Measurements from ENCODE around the gene JOSD1.

DNA sequence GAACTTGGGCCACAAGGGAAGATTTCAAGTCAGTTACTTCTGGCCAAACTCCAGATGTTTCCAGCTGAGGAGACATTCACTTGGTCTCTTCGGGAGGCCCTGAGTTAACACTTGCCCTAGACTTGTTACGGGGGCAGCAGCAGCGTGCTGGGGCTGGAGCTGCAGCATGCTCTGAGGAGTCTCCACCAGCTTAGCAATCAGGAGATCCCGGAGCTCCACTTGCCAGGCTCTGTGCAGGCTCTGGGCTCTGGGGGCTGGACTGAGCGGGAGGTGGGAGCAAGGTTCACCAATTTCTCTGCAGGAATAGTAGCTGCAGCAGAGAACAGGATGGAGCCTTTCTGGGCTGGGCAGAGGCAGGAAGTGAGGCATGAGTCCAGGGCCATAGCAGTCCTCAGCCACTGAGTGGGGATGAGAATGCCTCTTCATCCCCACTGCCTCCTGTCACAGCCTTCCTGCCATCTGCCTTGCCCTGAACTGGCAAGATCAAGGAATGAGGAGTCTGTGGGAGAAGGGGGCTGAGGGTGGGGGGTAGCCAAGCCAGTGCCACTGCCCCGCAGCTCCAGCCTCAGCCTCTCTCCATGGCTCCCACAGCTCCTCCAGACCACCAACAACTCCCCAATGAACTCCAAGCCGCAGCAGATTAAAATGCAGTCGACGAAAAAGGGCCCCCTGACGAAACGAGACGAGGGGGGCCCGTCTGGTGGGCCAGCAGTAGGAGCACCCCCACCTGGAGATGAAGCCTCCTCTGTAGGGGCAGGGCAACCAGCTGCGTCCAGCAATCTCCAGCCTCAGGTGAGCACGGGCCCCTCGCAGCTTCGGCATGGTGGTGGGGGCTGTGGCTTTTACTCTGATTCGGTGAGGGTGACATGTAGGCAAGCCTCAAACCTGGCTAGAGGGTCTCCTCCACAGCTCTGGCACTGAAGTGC is 28.4 kb upstream of the JOSD1 start:
- TF ChIP-seq, protein P1, sequence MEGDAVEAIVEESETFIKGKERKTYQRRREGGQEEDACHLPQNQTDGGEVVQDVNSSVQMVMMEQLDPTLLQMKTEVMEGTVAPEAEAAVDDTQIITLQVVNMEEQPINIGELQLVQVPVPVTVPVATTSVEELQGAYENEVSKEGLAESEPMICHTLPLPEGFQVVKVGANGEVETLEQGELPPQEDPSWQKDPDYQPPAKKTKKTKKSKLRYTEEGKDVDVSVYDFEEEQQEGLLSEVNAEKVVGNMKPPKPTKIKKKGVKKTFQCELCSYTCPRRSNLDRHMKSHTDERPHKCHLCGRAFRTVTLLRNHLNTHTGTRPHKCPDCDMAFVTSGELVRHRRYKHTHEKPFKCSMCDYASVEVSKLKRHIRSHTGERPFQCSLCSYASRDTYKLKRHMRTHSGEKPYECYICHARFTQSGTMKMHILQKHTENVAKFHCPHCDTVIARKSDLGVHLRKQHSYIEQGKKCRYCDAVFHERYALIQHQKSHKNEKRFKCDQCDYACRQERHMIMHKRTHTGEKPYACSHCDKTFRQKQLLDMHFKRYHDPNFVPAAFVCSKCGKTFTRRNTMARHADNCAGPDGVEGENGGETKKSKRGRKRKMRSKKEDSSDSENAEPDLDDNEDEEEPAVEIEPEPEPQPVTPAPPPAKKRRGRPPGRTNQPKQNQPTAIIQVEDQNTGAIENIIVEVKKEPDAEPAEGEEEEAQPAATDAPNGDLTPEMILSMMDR (IDR thresholded peaks at IDR 0.05), result no peak
- no peak for TF ChIP-seq EZH2 (IDR thresholded peaks at IDR 0.05; ENCODE audit: borderline replicate concordance, insufficient read depth, low read depth, low read length, poor library complexity, severe bottlenecking)
